ENCODE measurements around the gene ANXA4.
A peak's percentile ranks its signal among the peaks of the same experiment; 100 is the strongest.

The ANXA4 gene

DNA sequence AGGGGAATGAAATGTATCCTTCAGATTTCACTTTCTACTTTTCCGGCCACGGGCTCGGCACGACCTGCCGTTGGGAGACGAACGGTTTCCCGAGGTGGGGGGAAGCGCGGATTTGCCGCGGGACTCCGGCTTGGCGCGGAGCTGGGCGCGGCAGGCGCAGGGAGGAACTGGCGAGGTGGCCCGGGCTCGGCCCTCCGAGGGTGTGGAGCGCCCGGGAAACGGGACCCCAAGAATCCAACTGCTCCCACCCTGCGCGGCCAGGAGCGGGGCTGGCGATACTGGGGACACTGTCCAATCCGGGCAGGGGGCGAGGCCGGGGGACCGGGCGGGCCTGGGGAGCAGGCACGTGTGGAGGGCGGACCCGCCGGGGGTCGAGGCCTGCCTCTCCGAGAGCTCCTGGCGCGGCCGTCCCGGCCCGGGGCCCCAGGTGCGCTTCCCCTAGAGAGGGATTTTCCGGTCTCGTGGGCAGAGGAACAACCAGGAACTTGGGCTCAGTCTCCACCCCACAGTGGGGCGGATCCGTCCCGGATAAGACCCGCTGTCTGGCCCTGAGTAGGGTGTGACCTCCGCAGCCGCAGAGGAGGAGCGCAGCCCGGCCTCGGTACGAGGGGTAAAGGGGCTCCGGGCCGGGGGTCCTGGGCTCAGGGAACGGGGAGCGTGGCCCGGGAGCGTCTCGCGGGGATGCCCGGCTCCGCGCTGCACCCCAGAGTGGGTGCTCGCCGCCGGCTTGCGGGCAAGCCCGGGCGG, at the start of gene ANXA4:
TSS of gene ANXA4 (plus strand) at position 560 of the 747 bp plus-strand sequence. CDS start 39,432 bp downstream, outside the sequence.
- Mint-ChIP-seq H3K4me3 (peak within 1 kb of the TSS; percentile 98), H3K9me3 (no peaks in the 10 kb centered on the region), H3K36me3 (ENCODE audit: low read depth) (peaks cover 44% of the 10 kb centered on the region), H3K4me1 (ENCODE audit: low read depth) (peaks cover 48% of the 10 kb centered on the region), H3K27ac (peak within 1 kb of the TSS; percentile 97), H3K27me3 (no peaks in the 10 kb centered on the region)
- intact Hi-C loops (cut with micrococcal nuclease), result loop anchor here (5.0 kb wide), 2 partner anchors 36 to 76 kb away; no protein-coding TSS in a partner anchor

DNA sequence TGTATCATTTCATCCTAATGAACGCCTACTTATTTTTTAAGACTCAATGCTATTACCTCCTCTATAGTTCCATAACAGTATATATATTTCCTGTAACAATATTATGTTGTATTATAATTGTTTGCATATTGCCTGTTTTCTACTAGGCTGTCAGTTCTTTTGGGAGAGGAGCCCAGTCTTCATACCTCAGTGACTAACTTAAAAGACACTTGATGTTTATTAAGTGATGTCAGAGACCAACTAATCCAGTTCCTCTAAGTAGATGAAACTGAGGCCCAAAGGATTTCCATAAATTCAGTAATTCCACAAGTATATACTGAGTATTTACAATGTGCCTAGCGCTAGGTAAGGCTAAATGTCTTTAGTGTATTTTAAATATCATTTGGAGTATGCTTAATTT, 49.5 kb upstream of the ANXA4 start:
- Mint-ChIP-seq H3K27ac (no peak overlapping the region), H3K9me3 (no peaks in the 10 kb centered on the region), H3K4me1 (ENCODE audit: low read depth) (peaks cover 39% of the 10 kb centered on the region), H3K4me3 (no peak overlapping the region), H3K36me3 (ENCODE audit: low read depth) (no peaks in the 10 kb centered on the region), H3K27me3 (no peaks in the 10 kb centered on the region)
- intact Hi-C loops (cut with micrococcal nuclease), result no loop called here

DNA sequence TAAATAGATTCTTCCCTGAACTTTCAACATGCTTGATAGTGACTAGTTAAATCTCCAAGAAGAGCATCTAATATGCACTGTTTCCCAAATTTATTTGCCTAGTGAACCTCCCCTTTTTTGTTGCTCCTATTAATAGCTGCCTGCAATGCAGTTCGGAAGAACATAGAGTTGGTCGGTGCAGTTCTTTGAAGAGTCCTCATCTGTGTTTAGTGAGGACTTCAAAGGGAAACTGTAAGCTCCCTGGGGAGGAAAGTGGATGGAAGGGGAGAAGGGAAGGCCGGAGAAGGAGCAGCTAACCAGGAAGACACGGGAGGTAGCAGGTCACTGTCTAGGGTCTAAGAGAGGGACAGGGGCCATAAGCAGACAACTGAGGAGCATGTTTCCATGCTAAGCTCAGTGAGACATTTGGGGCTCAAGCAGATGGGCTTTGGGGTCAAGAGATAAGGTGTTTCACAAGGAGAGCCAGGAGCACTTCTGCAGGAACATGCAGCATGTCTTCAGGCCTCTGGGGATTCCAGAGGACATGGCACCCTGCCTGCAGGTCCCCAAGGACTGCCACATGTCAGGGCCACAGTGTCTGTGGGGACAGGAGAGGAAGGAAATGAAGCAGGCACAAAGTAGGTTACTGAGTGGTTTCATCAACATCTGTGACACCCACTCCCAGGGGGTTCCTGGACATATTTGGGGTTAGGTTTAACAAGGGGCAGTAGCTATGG, 48.7 kb upstream of the ANXA4 start:
- intact Hi-C loops (cut with micrococcal nuclease), result no loop called here
- Mint-ChIP-seq H3K36me3 (ENCODE audit: low read depth) (no peaks in the 10 kb centered on the region), H3K27me3 (no peaks in the 10 kb centered on the region), H3K4me1 (ENCODE audit: low read depth) (peaks cover 35% of the 10 kb centered on the region), H3K9me3 (no peaks in the 10 kb centered on the region), H3K27ac (peak overlapping the region; percentile 50), H3K4me3 (no peak overlapping the region)

DNA sequence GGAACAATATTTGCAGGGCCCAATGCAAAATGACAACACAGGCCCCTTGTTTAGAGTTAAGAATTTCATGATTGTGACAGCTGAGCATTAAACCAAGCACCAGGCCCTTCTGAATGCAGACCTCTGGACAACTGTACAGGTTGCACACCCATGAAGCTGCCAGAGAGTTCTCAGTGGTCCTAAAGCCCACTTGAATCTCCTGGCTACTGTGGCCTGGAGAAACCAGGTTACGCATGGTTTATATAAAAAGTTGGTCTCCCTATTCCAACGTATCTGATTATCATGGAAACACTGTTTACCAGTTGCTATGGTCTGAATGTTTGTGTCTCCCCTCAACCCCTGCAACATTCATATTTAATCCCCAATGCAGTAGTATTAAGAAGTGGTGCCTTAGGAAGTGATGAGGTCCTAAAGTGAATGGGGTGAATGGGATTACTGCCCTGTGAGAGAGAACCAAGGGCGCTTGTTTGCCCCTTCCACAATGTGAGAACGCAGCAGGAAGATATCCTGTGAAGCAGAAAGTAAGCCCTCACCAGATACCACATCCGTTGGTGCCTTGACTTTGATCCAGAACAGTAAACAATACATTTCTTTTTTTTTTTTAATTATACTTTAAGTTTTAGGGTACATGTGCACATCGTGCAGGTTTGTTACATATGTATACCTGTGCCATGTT, 48.0 kb upstream of the ANXA4 start:
- no peaks in the 10 kb centered on the region for H3K9me3 Mint-ChIP-seq
- no peaks in the 10 kb centered on the region for H3K36me3 Mint-ChIP-seq (ENCODE audit: low read depth)
- peaks cover 31% of the 10 kb centered on the region for H3K4me1 Mint-ChIP-seq (ENCODE audit: low read depth)
- H3K27me3 Mint-ChIP-seq, result no peaks in the 10 kb centered on the region
- peak overlapping the region; percentile 50 for H3K27ac Mint-ChIP-seq
- no peak overlapping the region for H3K4me3 Mint-ChIP-seq
- intact Hi-C loops (cut with micrococcal nuclease), result no loop called here

DNA sequence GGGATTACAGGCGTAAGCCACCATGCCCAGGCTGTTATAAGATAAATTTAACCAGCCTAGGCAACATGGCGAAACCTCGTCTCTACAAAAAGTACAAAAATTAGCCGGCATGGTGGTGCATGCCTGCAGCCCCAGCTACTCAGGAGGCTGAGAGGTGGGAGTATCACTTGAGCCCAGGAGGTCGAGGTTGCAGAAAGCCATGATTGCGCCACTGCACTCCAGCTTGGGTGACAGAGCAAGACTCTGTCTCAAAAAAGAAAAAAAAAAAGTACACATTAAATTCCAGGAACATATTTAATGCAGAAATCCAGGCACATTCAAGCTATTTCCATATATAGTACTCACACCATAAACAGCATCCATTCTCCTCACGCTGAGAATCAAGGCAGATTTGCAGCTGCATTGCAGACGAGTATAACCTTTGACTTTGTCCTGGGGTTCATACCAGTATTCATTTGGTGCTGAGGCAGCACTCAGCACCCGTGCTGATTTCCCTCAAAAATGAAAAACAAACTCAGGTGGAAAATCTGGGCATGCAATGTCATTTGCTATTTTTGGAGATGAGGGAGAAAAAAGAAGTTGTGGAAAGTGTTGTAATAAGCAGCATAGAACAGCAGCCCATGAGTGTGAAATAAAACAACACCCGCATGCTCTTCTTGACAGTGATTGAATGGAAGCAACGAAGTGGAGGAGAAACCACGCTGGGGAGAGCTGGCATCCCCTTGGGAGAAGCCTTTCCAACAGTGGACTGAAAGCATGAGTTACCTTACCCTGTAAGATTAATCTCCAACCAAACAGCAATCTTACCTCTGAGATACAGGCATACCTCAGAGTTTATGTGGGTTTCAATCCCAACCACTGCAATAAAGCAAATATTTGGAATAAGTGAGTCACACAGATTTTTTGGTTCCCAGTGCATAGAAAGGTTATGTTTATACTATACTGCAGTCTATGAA, 46.8 kb upstream of the ANXA4 start:
- no peak overlapping the region for H3K4me3 Mint-ChIP-seq
- no peaks in the 10 kb centered on the region for H3K36me3 Mint-ChIP-seq (ENCODE audit: low read depth)
- H3K9me3 Mint-ChIP-seq, result no peaks in the 10 kb centered on the region
- intact Hi-C loops (cut with micrococcal nuclease), result no loop called here
- H3K4me1 Mint-ChIP-seq (ENCODE audit: low read depth), result peaks cover 25% of the 10 kb centered on the region
- no peaks in the 10 kb centered on the region for H3K27me3 Mint-ChIP-seq
- no peak overlapping the region for H3K27ac Mint-ChIP-seq

DNA sequence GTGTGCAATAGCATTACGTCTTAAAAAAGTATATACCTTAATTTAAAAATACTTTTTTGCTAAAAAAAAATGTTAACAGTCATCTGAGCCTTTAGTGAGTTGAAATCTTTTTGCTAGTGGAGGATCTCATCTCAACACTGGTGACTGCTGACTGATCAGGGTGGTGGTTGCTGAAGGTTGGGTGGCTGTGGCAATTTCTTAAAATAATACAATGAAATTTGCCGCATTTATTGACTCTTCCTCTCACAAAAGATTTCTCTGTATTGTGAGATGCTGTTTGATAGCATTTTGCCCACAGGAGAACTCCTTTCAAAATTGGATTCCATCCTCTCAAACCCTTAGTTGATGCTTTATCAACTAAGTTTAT, 46.1 kb upstream of the ANXA4 start:
- Mint-ChIP-seq H3K4me1 (ENCODE audit: low read depth) (peaks cover 25% of the 10 kb centered on the region), H3K27me3 (no peaks in the 10 kb centered on the region), H3K9me3 (no peaks in the 10 kb centered on the region), H3K36me3 (ENCODE audit: low read depth) (no peaks in the 10 kb centered on the region), H3K27ac (no peak overlapping the region), H3K4me3 (no peak overlapping the region)
- intact Hi-C loops (cut with micrococcal nuclease), result no loop called here

DNA sequence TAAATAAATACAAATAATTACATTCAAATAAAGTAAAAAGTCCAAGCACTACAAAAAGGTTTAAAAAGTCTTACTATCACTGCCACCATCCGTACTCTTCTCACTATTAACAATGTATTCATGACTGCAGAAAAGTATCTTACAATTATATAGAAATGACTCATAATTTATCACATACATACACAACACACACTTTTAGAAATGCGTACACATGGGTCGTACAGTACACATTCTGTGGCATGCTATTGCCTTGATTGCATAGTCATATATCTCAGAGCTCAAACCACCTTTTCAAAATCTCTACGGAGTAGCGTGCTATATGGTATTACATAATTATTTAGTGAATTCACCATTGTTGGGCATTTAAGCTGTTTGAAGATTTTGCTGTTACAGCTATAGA, 41.6 kb upstream of the ANXA4 start:
- H3K4me3 Mint-ChIP-seq, result no peak overlapping the region
- peaks cover 22% of the 10 kb centered on the region for H3K4me1 Mint-ChIP-seq (ENCODE audit: low read depth)
- no peaks in the 10 kb centered on the region for H3K36me3 Mint-ChIP-seq (ENCODE audit: low read depth)
- H3K27me3 Mint-ChIP-seq, result no peaks in the 10 kb centered on the region
- no peaks in the 10 kb centered on the region for H3K9me3 Mint-ChIP-seq
- intact Hi-C loops (cut with micrococcal nuclease), result no loop called here
- H3K27ac Mint-ChIP-seq, result no peak overlapping the region

DNA sequence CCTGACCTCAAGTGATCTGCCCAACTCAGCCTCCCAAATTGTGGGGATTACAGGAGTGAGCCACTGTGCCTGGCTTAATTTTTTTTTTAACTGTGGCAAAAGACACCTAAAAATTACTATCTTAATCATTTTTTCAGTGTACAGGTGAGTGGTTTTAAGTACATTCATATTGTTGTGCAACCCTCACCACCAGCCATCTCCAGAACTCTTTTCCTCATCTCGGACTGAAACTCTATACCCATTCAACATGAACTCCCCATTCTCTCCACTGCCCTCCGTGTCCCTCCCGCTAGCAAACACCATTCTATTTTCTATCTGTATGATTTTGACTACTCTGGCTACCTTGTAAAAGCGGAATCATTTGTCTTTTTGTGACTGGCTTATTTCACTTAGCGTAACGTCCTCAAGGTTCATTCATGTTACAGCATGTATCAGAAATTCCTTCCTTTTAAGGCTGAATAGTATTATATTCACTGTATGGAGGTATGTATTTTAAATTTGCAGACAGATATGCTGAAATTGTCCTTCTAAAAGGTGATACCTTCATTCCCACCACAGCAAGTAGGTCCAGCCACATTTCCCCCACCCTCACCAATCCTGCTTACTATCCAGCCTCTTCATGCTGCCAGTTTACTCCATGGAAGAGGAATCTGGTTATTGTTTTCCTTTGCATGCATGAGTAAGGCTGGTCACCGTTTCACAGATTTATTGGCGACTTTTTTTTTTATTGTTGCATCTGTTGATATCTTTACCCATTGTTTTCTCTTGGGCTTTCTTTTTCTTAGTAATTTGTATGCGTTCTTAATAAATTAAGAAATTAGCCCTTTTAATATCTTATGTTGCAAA, 40.6 kb upstream of the ANXA4 start:
- intact Hi-C loops (cut with micrococcal nuclease), result no loop called here
- no peaks in the 10 kb centered on the region for H3K27me3 Mint-ChIP-seq
- H3K27ac Mint-ChIP-seq, result no peak overlapping the region
- H3K4me1 Mint-ChIP-seq (ENCODE audit: low read depth), result peaks cover 20% of the 10 kb centered on the region
- H3K4me3 Mint-ChIP-seq, result no peak overlapping the region
- H3K36me3 Mint-ChIP-seq (ENCODE audit: low read depth), result no peaks in the 10 kb centered on the region
- no peaks in the 10 kb centered on the region for H3K9me3 Mint-ChIP-seq

DNA sequence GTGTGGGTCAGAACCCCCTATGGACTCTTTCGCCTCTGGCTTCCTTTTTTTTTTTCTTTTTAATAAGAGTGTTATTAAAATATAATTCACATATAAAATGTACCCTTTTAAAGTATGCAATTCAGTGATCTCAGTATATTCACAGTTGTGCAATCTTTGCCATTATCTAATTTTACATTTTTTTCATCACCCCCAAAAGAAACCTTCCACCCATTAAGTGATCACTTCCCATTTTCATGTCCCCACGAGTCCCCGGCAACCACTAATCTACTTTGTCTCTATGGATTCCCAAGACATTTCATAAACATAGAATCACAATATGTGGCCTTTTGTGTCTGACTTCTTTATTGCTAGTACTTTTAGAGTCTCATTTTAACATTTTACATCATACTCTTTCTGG, 38.7 kb upstream of the ANXA4 start:
- intact Hi-C loops (cut with micrococcal nuclease), result no loop called here
- Mint-ChIP-seq H3K9me3 (no peaks in the 10 kb centered on the region), H3K27ac (peak overlapping the region; percentile 29), H3K27me3 (no peaks in the 10 kb centered on the region), H3K4me3 (no peak overlapping the region), H3K4me1 (ENCODE audit: low read depth) (peaks cover 27% of the 10 kb centered on the region), H3K36me3 (ENCODE audit: low read depth) (no peaks in the 10 kb centered on the region)

DNA sequence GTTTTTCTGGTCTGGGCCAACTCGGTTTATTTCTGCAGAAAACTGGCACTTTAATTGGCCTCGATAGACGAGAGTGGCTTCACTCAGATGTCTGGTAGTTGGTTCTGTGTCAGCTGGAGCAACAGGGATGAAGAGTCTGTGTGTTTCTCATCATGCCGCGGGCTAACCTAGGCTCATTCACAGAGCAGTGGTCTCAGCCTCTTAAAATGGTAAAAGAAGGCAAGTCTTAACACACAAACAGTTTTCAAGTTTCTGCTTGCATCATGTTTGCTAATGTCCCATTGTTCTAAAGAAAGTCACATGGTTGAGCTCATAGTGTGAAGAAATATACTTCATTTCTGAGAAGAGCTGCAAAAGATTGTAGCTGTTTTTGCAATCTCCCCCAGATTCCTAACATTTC, 37.5 kb upstream of the ANXA4 start:
- H3K9me3 Mint-ChIP-seq, result no peaks in the 10 kb centered on the region
- H3K27me3 Mint-ChIP-seq, result no peaks in the 10 kb centered on the region
- peak overlapping the region; percentile 6 for H3K4me3 Mint-ChIP-seq
- H3K36me3 Mint-ChIP-seq (ENCODE audit: low read depth), result no peaks in the 10 kb centered on the region
- intact Hi-C loops (cut with micrococcal nuclease), result no loop called here
- H3K27ac Mint-ChIP-seq, result peak overlapping the region; percentile 79
- H3K4me1 Mint-ChIP-seq (ENCODE audit: low read depth), result peaks cover 37% of the 10 kb centered on the region

DNA sequence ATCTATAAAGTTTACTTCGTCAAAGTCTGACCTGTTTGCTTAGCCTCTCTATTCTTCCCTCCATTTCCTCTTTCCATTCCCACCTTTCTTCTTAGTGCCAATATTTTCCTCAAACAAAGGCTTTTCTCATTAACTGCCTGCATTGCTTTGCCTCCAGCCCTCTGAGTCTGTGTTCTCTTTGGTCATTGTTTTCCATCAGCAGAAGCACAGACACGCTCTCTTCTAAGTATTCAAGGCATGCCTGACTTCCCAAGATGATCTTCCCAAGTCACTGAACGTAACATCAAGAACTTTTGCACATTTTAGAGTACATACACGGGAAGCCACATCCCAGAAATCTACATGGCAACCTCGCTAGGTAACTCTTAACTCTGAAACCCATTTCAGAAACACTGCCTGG, 32.6 kb upstream of the ANXA4 start:
- H3K4me1 Mint-ChIP-seq (ENCODE audit: low read depth), result peaks cover 31% of the 10 kb centered on the region
- H3K36me3 Mint-ChIP-seq (ENCODE audit: low read depth), result no peaks in the 10 kb centered on the region
- intact Hi-C loops (cut with micrococcal nuclease), result no loop called here
- H3K4me3 Mint-ChIP-seq, result no peak overlapping the region
- no peak overlapping the region for H3K27ac Mint-ChIP-seq
- no peaks in the 10 kb centered on the region for H3K27me3 Mint-ChIP-seq
- no peaks in the 10 kb centered on the region for H3K9me3 Mint-ChIP-seq

DNA sequence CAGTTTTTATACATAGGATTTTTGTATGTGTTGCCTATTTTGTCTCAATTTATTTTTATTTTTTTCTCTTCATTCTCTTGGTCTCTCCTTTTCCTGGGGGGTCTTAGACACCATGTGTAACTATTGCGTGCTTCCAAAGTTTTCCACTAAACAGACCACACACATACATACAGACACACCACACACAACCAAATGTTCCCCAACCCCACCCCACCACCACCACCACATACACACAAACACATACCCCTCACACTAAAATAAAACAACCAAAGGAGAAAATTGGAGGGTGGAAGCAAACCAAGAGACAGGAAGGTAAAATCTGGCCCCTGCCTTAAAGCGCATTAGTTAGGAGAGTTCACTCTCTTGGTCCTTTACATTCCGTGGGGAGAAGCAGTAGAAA, 30.0 kb upstream of the ANXA4 start:
- Mint-ChIP-seq H3K4me1 (ENCODE audit: low read depth) (peaks cover 23% of the 10 kb centered on the region), H3K9me3 (no peaks in the 10 kb centered on the region), H3K4me3 (no peak overlapping the region), H3K36me3 (ENCODE audit: low read depth) (no peaks in the 10 kb centered on the region), H3K27me3 (no peaks in the 10 kb centered on the region), H3K27ac (no peak overlapping the region)
- intact Hi-C loops (cut with micrococcal nuclease), result loop anchor here (5.0 kb wide), 1 partner anchor 70 kb away; the partner anchor contains the start of gene AAK1

DNA sequence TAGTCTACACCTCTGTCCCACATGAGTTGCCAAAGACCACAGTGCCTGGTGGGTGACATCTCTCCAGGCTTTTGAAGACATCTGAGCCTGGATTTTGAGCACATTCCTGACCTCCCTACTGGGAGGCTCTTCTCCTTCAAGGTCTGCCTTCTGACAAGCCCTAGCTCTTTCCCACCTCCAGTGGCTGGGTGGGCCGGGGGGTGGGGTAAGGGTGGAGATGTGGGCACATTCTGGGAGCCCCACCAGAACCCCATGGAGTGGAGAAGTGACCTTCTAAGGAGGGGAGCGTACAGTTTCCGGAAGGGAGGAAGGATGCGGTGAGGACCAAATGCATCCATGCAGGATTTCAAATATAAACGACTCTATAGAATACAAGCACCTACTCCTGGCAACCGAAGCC, 27.9 kb upstream of the ANXA4 start:
- Mint-ChIP-seq H3K36me3 (ENCODE audit: low read depth) (no peaks in the 10 kb centered on the region), H3K27me3 (no peaks in the 10 kb centered on the region), H3K9me3 (no peaks in the 10 kb centered on the region), H3K27ac (no peak overlapping the region), H3K4me1 (ENCODE audit: low read depth) (peaks cover 11% of the 10 kb centered on the region), H3K4me3 (no peak overlapping the region)
- intact Hi-C loops (cut with micrococcal nuclease), result loop anchor here (1.0 to 5.0 kb wide), 2 partner anchors 72 to 155 kb away; partner anchors contain the start of gene AAK1
